ENCODE data around the gene VSTM2L. TPM values are rescaled to one million over a fixed set of nuclear protein-coding genes. Genes with fewer than 3 reads are reported as not detected.

VSTM2L gene
- polyA plus RNA-seq, 1 donor (not counting 4 experiments of a cell fraction or from before 2014, with no cell fraction given), result 0.75 TPM

- DNase-seq (ENCODE audit: low read depth, low spot score), result no peak
- Histone ChIP-seq H3K9me3 (ENCODE audit: control insufficient read depth, low read depth, low read length) (no peaks in the 10 kb centered on the region), H3K79me2 (ENCODE audit: control insufficient read depth, insufficient read depth, low read length) (no peaks in the 10 kb centered on the region), H3K9me1 (ENCODE audit: control insufficient read depth, extremely low read depth, insufficient read depth, low read length) (no peaks in the 10 kb centered on the region), H3K27me3 (ENCODE audit: control insufficient read depth, extremely low read depth, insufficient read depth, low read length) (no peaks in the 10 kb centered on the region), H3K4me1 (ENCODE audit: control insufficient read depth, extremely low read depth, insufficient read depth, low read length) (no peaks in the 10 kb centered on the region), H3K27ac (ENCODE audit: control insufficient read depth, insufficient read depth, low read length) (no peak overlapping the region), H3K4me3 (ENCODE audit: control insufficient read depth in 2 of 3, extremely low read depth in 1 of 3, insufficient read depth in 2 of 3, low read depth in 1 of 3, low read length in 3 of 3) (no peak overlapping the region), H3K9ac (ENCODE audit: control insufficient read depth, extremely low read depth, insufficient read depth, low read length) (no peak overlapping the region), H4K20me1 (ENCODE audit: control insufficient read depth, extremely low read depth, insufficient read depth, low read length) (no peaks in the 10 kb centered on the region), H3K36me3 (ENCODE audit: control insufficient read depth in 2 of 2, extremely low read depth in 1 of 2, insufficient read depth in 2 of 2, low read length in 2 of 2) (peaks cover 3 to 4% of the 10 kb centered on the region in 2 experiments), H2AFZ (ENCODE audit: control insufficient read depth, low read length) (no peak overlapping the region), H3K4me2 (ENCODE audit: control insufficient read depth, extremely low read depth, insufficient read depth, low read depth, low read length) (no peak overlapping the region)
- no peak for FAIRE-seq
- TF ChIP-seq CTCF (optimal IDR thresholded peaks at IDR 0.05 in 1 of 3, IDR thresholded peaks at IDR 0.05 in 1 of 3, conservative IDR thresholded peaks at IDR 0.05 in 1 of 3; ENCODE audit: extremely low read depth in 1 of 3, insufficient read depth in 2 of 3, low read length in 3 of 3), result no peak
- dilution Hi-C loops (cut with MboI; ENCODE audit: extremely low pct_ligation_motif_present, low sequenced_read_pairs), result no loop called here
These were observed 80.4 kb downstream of the VSTM2L start for GRCh38 chr20:37983286-37983685.

- Histone ChIP-seq H4K20me1 (ENCODE audit: control insufficient read depth, extremely low read depth, insufficient read depth, low read length) (no peaks in the 10 kb centered on the region), H3K9ac (ENCODE audit: control insufficient read depth, extremely low read depth, insufficient read depth, low read length) (no peak overlapping the region), H2AFZ (ENCODE audit: control insufficient read depth, low read length) (no peak overlapping the region), H3K27me3 (ENCODE audit: control insufficient read depth, extremely low read depth, insufficient read depth, low read length) (no peaks in the 10 kb centered on the region), H3K79me2 (ENCODE audit: control insufficient read depth, insufficient read depth, low read length) (no peaks in the 10 kb centered on the region), H3K27ac (ENCODE audit: control insufficient read depth, insufficient read depth, low read length) (no peak overlapping the region), H3K36me3 (ENCODE audit: control insufficient read depth in 2 of 2, extremely low read depth in 1 of 2, insufficient read depth in 2 of 2, low read length in 2 of 2) (peaks cover 4 to 6% of the 10 kb centered on the region in 2 experiments), H3K9me3 (ENCODE audit: control insufficient read depth, low read depth, low read length) (no peaks in the 10 kb centered on the region), H3K4me1 (ENCODE audit: control insufficient read depth, extremely low read depth, insufficient read depth, low read length) (no peaks in the 10 kb centered on the region), H3K9me1 (ENCODE audit: control insufficient read depth, extremely low read depth, insufficient read depth, low read length) (no peaks in the 10 kb centered on the region), H3K4me3 (ENCODE audit: control insufficient read depth in 2 of 3, extremely low read depth in 1 of 3, insufficient read depth in 2 of 3, low read depth in 1 of 3, low read length in 3 of 3) (no peak overlapping the region), H3K4me2 (ENCODE audit: control insufficient read depth, extremely low read depth, insufficient read depth, low read depth, low read length) (no peak overlapping the region)
- no peak for TF ChIP-seq CTCF (optimal IDR thresholded peaks at IDR 0.05 in 1 of 3, IDR thresholded peaks at IDR 0.05 in 1 of 3, conservative IDR thresholded peaks at IDR 0.05 in 1 of 3; ENCODE audit: extremely low read depth in 1 of 3, insufficient read depth in 2 of 3, low read length in 3 of 3)
- no peak for TF ChIP-seq EZH2 (IDR thresholded peaks at IDR 0.05; ENCODE audit: low read length)
- no peak for DNase-seq (ENCODE audit: low read depth, low spot score)
- dilution Hi-C loops (cut with MboI; ENCODE audit: extremely low pct_ligation_motif_present, low sequenced_read_pairs), result no loop called here
- FAIRE-seq, result no peak
These were observed 81.3 kb downstream of the VSTM2L start for GRCh38 chr20:37984018-37984785.
